Transverse colon (tissue), 4 donors: ENCODE results near the gene DUSP11. TPM values are rescaled to one million over a fixed set of nuclear protein-coding genes. Genes with fewer than 3 reads are reported as not detected.
"Not testable (repeated sequence)": the region's sequence is repeated elsewhere in the genome, so short reads cannot be mapped to it uniquely, and the experiment has no call there.

Source experiments
- DNase-seq: peaks from one replicate; pipeline ENCODE4 v3.0.0-alpha.2; 2019
- H3K27ac ChIP-seq, 4 donors: fragments of 200-600 bp; sonication (generic); 2 replicates each; pipeline ENCODE4 v1.5.1; 2016 to 2018; ENCODE audit warnings: inconsistent platforms in 4 of 4
- H3K27me3 ChIP-seq: fragments of 200-600 bp; sonication (generic); 2 replicates; pipeline ENCODE4 v1.5.1; 2017; ENCODE audit warnings: inconsistent platforms
- H3K36me3 ChIP-seq, 4 donors: fragments of 200-600 bp; sonication (generic); 2 replicates each; pipeline ENCODE4 v1.5.1; 2017 to 2019; ENCODE audit warnings: inconsistent platforms in 4 of 4
- H3K4me1 ChIP-seq, 4 donors: fragments of 200-600 bp; sonication (generic); 2 replicates each; pipeline ENCODE4 v1.5.1; 2017 to 2020; ENCODE audit warnings: inconsistent platforms in 4 of 4
- H3K4me3 ChIP-seq, 4 donors: fragments of 200-600 bp; sonication (generic); 1 replicate in 1 of 4; 2 replicates in 3 of 4; pipeline versions ENCODE4 v1.5.1 to v1.6.1; 2017 to 2019; ENCODE audit warnings: inconsistent platforms in 4 of 4
- H3K9me3 ChIP-seq, 2 donors: fragments of 200-600 bp; sonication (generic); 2 replicates each; pipeline ENCODE4 v1.5.1; 2017 to 2019; ENCODE audit warnings: inconsistent platforms in 2 of 2
- EP300 ChIP-seq: sonication (generic); formaldehyde crosslinking; IDR thresholded peaks from one replicate; pipeline ENCODE4 v1.6.1; 2017; ENCODE audit warnings: antibody characterized with exemption, low read depth
- POLR2A ChIP-seq: fragments of 450-650 bp; IDR thresholded peaks from one replicate; pipeline ENCODE4 v1.6.1; 2016; ENCODE audit warnings: antibody characterized with exemption, mild to moderate bottlenecking, moderate library complexity
- POLR2AphosphoS5 ChIP-seq, 3 donors: sonication (generic); formaldehyde crosslinking; IDR thresholded peaks; one replicate each; pipeline ENCODE4 v1.6.1; 2016; ENCODE audit warnings: antibody characterized with exemption in 3 of 3
- WGBS, 2 donors: methylation state at CpG; one replicate each; pipeline ENCODE4 v1.1.5; 2018; ENCODE audit warnings: low coverage in 1 of 2; 5-methylcytosine and 5-hydroxymethylcytosine counted together
- in situ Hi-C, 4 donors: fragments of 200-750 bp; cut with MboI; loops; one replicate each; pipeline versions ENCODE4 v1.15.0 to v1.15.1; 2017; ENCODE audit warnings: low sequenced_read_pairs in 3 of 4, low pct_ligation_motif_present in 1 of 4, low pct_unique_long_range_greater_than_20kb in 1 of 4
- intact Hi-C: fragments of 100-400 bp; cut with DNase I; formaldehyde crosslinking; loops from one replicate; pipeline ENCODE4 v1.15.1; 2023; ENCODE audit warnings: low total_unique reads
- total RNA-seq, 4 donors: library from RNA; depleted of rRNA; stranded (reverse); fragments of >200 nt; gene quantifications; one replicate each; pipeline ENCODE4 v1.1.0, GENCODE V29; 2016
- TF ChIP-seq, protein P1 (sequence below), 5 experiments: fragments of 200-600 bp in 3 of 5; fragments of 450-650 bp in 2 of 5; sonication (generic) in 3 of 5; IDR thresholded peaks; 1 replicate in 2 of 5; 2 replicates in 3 of 5; pipeline ENCODE4 v1.5.1; 2016 to 2017; ENCODE audit warnings: antibody characterized with exemption in 5 of 5, inconsistent platforms in 3 of 5, mild to moderate bottlenecking in 2 of 5, moderate library complexity in 1 of 5

The DUSP11 gene
- total RNA-seq, 4 donors from 2014 or later = 9.2 to 35.2 (median 30.8) TPM

DNA sequence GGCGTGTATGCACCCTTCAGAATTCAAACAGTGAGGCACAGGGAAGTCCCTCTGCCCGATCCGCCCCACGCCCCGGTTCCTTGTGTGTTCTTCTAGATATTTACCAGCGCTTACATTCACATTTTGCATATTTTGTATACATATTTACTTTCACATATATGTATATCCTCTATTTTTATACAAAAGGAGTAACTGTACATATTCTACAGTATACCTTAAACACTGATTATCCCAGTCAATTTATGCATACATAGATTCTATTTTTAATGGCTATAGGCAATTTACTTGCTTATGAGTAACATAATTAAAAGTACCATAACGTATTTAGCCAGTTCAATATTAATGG is 307 bp upstream of the DUSP11 start:
- WGBS, 2 donors = 2 to 4% methylated on average over 5 to 7 of the region's 7 CpGs
- peak overlapping the region; percentile 91 to 96 (median 92) for H3K27ac ChIP-seq

DNA sequence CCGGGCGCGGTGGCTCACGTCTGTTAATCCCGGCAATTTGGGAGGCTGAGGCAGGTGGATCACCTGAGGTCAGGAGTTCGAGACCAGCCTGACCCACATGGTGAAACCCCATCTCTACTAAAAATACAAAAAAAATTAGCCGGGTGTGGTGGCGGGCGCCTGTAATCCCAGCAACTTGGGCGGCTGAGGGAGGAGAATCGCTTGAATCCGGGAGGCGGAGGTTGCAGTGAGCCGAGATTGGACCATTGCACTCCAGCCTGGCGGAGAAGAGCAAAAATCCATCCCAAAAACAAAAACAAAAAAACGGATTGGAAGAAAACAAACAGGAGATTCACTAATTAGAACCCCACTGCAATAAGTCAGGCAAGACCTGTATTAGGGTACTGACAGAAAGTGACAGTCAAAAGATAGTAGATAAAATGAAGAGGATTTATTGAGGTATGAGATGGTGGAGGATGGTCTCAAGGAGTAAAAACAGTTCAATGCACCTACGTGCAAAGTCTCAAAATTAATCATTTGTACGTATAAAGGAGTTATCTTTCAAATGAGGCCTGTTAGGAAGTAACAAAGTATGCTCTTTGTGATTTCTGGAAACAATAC is 936 bp downstream of the DUSP11 start:
- H3K9me3 ChIP-seq, intact Hi-C loops, H3K27me3 ChIP-seq, DNase-seq: not testable (repeated sequence)
- Histone ChIP-seq H3K36me3 (peaks cover 0 to 29% (median 9%) of the 10 kb centered on the region in 4 donors), H3K4me3 (peak overlapping the region; percentile 70 to 92 (median 82)), H3K27ac (peak overlapping the region; percentile 91 to 96 (median 92)), H3K4me1 (peaks cover 5 to 23% (median 14%) of the 10 kb centered on the region in 4 donors)
- in situ Hi-C loops = loop anchor here in 1 of 4 donors (25.0 kb wide), 1 partner anchor 92 kb away; no protein-coding TSS in a partner anchor
- 60 to 71% methylated on average over 6 to 18 of the region's 18 CpGs for WGBS, 2 donors

More for the DNA sequence above, 307 bp upstream of the DUSP11 start:
- H3K9me3 ChIP-seq = no peaks in the 10 kb centered on the region
- TF ChIP-seq, protein P1, sequence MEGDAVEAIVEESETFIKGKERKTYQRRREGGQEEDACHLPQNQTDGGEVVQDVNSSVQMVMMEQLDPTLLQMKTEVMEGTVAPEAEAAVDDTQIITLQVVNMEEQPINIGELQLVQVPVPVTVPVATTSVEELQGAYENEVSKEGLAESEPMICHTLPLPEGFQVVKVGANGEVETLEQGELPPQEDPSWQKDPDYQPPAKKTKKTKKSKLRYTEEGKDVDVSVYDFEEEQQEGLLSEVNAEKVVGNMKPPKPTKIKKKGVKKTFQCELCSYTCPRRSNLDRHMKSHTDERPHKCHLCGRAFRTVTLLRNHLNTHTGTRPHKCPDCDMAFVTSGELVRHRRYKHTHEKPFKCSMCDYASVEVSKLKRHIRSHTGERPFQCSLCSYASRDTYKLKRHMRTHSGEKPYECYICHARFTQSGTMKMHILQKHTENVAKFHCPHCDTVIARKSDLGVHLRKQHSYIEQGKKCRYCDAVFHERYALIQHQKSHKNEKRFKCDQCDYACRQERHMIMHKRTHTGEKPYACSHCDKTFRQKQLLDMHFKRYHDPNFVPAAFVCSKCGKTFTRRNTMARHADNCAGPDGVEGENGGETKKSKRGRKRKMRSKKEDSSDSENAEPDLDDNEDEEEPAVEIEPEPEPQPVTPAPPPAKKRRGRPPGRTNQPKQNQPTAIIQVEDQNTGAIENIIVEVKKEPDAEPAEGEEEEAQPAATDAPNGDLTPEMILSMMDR (IDR thresholded peaks at IDR 0.05) = peak in 2 of 5 experiments; percentile 2 to 14
- TF ChIP-seq POLR2AphosphoS5 (IDR thresholded peaks at IDR 0.05) = no peak
- in situ Hi-C loops = loop anchor here in 1 of 4 donors (25.0 kb wide), 1 partner anchor 93 kb away; no protein-coding TSS in a partner anchor
- H3K4me1 ChIP-seq = peaks cover 5 to 23% (median 14%) of the 10 kb centered on the region in 4 donors
- H3K36me3 ChIP-seq = peaks cover 0 to 18% (median 5%) of the 10 kb centered on the region in 4 donors
- DNase-seq = no peak
- peak overlapping the region in 3 of 4 donors; percentile 70 to 86 (median 78) for H3K4me3 ChIP-seq
- intact Hi-C loops = no loop called here
- no peaks in the 10 kb centered on the region for H3K27me3 ChIP-seq

DNA sequence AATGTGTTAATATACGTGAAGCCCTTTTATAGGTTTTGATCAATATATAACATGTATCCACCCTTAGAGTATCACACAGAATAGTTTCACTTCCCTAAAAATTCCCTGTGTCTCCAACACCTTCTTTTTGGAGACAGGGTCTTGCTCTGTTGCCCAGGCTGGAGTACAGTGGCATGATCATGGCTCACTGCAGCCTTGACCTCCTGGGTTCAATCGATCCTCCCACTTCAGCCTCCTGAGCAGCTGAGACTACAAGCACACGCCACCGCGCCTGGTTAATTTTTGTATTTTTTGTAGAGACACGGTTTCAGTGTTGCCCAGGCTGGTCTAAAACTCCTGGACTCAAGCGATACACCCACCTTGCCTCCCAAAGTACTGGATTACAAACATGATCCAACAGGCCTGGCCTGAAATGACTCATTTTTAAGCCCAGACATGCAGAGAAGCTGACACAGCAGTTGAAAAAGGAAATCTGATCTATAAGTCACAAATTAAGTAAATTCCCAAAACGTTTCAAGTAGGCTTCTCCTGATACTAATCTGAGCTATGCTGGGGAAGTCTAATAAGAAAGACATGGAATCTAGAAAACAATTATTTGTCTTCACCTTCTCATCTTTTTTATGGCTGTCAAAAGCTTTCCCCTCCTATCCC is 2.9 kb downstream of the DUSP11 start:
- Histone ChIP-seq H3K27ac (no peak overlapping the region), H3K27me3 (no peaks in the 10 kb centered on the region), H3K4me3 (no peak overlapping the region), H3K36me3 (peaks cover 0 to 48% (median 18%) of the 10 kb centered on the region in 4 donors), H3K9me3 (no peaks in the 10 kb centered on the region), H3K4me1 (peaks cover 5 to 23% (median 14%) of the 10 kb centered on the region in 4 donors)
- DNase-seq = no peak
- TF ChIP-seq, protein P1 (IDR thresholded peaks at IDR 0.05) = no peak
- TF ChIP-seq EP300 (no peak), POLR2A (no peak), POLR2AphosphoS5 (IDR thresholded peaks at IDR 0.05) (no peak)
- intact Hi-C loops (no loop called here), in situ Hi-C loops (loop anchor here in 1 of 4 donors (25.0 kb wide), 1 partner anchor 90 kb away; no protein-coding TSS in a partner anchor)
- WGBS, 2 donors = 89 to 90% methylated on average over 5 to 8 of the region's 8 CpGs

DNA sequence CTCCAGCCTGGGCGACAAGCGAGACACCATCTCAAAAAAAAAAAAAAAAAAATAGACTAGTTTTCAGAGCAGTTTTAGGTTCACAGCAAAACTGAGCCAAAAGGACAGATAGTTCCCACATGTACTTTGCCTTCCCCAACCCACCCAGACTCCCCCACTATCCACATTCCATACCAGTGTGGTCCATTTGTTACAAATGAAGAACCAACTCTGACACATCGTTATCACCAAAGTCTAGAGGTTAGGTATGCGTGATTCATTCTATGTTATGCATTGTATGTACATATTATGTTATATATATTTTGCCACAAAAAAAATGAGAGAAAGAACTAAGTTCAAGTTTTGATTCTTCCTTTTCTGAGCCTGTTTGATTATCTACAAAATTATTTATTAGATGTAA is 3.5 kb downstream of the DUSP11 start:
- H3K36me3 ChIP-seq = peaks cover 0 to 49% (median 18%) of the 10 kb centered on the region in 4 donors
- no peaks in the 10 kb centered on the region for H3K9me3 ChIP-seq
- no peak for TF ChIP-seq POLR2AphosphoS5 (IDR thresholded peaks at IDR 0.05)
- no peak for TF ChIP-seq POLR2A
- TF ChIP-seq, protein P1 (IDR thresholded peaks at IDR 0.05) = no peak
- TF ChIP-seq EP300 = no peak
- H3K4me3 ChIP-seq = no peak overlapping the region
- 94 to 96% methylated on average over 2 to 4 of the region's 4 CpGs for WGBS, 2 donors
- H3K27me3 ChIP-seq = no peaks in the 10 kb centered on the region
- no peak for DNase-seq
- H3K27ac ChIP-seq = no peak overlapping the region
- in situ Hi-C loops (loop anchor here in 1 of 4 donors (25.0 kb wide), 1 partner anchor 89 kb away; no protein-coding TSS in a partner anchor), intact Hi-C loops (no loop called here)
- H3K4me1 ChIP-seq = peaks cover 5 to 23% (median 14%) of the 10 kb centered on the region in 4 donors
